ENCODE data around the gene TRPM4.
"Not testable (repeated sequence)": the region's sequence is repeated elsewhere in the genome, so short reads cannot be mapped to it uniquely, and the experiment has no call there.

Gene TRPM4

GRCh38 chr19:49214701-49215100, 57.1 kb downstream of the TRPM4 start:
- no peak for TF ChIP-seq CTCF (IDR thresholded peaks at IDR 0.05; ENCODE audit: extremely low read depth, missing control alignments)
- peak; percentile 59 for DNase-seq (ENCODE audit: low spot score)

GRCh38 chr19:49216071-49216470, 58.5 kb downstream of the TRPM4 start:
- no peak for TF ChIP-seq CTCF (IDR thresholded peaks at IDR 0.05; ENCODE audit: extremely low read depth, missing control alignments)

GRCh38 chr19:49217382-49217781, 59.8 kb downstream of the TRPM4 start:
- no peak for TF ChIP-seq CTCF (IDR thresholded peaks at IDR 0.05; ENCODE audit: extremely low read depth, missing control alignments)
- no peak for DNase-seq (ENCODE audit: low spot score)

More at GRCh38 chr19:49216071-49216470, 58.5 kb downstream of the TRPM4 start:
- DNase-seq (ENCODE audit: low spot score) = no peak

- no peak for TF ChIP-seq CTCF (IDR thresholded peaks at IDR 0.05; ENCODE audit: extremely low read depth, missing control alignments)
- no peak for DNase-seq (ENCODE audit: low spot score)
These were observed 64.4 kb downstream of the TRPM4 start for GRCh38 chr19:49222011-49222410.

- no peak for TF ChIP-seq CTCF (IDR thresholded peaks at IDR 0.05; ENCODE audit: extremely low read depth, missing control alignments)
- no peak for DNase-seq (ENCODE audit: low spot score)
These were observed 64.9 kb downstream of the TRPM4 start for GRCh38 chr19:49222528-49222927.

GRCh38 chr19:49223472-49223871, 65.9 kb downstream of the TRPM4 start:
- TF ChIP-seq CTCF (IDR thresholded peaks at IDR 0.05; ENCODE audit: extremely low read depth, missing control alignments) = no peak

GRCh38 chr19:49224441-49224840, 66.8 kb downstream of the TRPM4 start:
- DNase-seq (ENCODE audit: low spot score) = not testable (repeated sequence)

More at GRCh38 chr19:49223472-49223871, 65.9 kb downstream of the TRPM4 start:
- DNase-seq (ENCODE audit: low spot score) = no peak

GRCh38 chr19:49224879-49225278, 67.3 kb downstream of the TRPM4 start:
- no peak for DNase-seq (ENCODE audit: low spot score)
- TF ChIP-seq CTCF (IDR thresholded peaks at IDR 0.05; ENCODE audit: extremely low read depth, missing control alignments) = peak; percentile 23
